ENCODE data around the gene KCNJ9. TPM values are rescaled to one million over a fixed set of nuclear protein-coding genes. Genes with fewer than 3 reads are reported as not detected.

The KCNJ9 gene
- total RNA-seq, 1 experiment from 2014 or later = 0.09 TPM

- no peak for TF ChIP-seq AFF4 (CRISPR knock-in tag; IDR thresholded peaks at IDR 0.05; ENCODE audit: borderline replicate concordance)
- no peak for TF ChIP-seq ZNF396 (CRISPR knock-in tag; IDR thresholded peaks at IDR 0.05; ENCODE audit: borderline replicate concordance)
- no peak for TF ChIP-seq NFATC4 (CRISPR knock-in tag; IDR thresholded peaks at IDR 0.05)
- no peak for TF ChIP-seq ATF3 (CRISPR knock-in tag; conservative IDR thresholded peaks at IDR 0.05)
- no peak for TF ChIP-seq ERG (CRISPR knock-in tag; IDR thresholded peaks at IDR 0.05)
- TF ChIP-seq KAT7 (CRISPR knock-in tag; IDR thresholded peaks at IDR 0.05; ENCODE audit: borderline replicate concordance) = no peak
Observed at GRCh38 chr1:160090760-160091159, 9.4 kb downstream of the KCNJ9 start (continued).

- H3K27ac Mint-ChIP-seq = no peak overlapping the region
- CTCF ChIA-PET = interaction anchor here (8.1 kb wide), 1 partner anchor 161 kb away, joined by 62 read pairs; no protein-coding TSS in a partner anchor
- TF ChIP-seq FOXP4 (CRISPR knock-in tag; IDR thresholded peaks at IDR 0.05) (no peak), USF2 (CRISPR knock-in tag; IDR thresholded peaks at IDR 0.05) (no peak), ESRRA (CRISPR knock-in tag; IDR thresholded peaks at IDR 0.05; ENCODE audit: borderline replicate concordance) (no peak), ARID4B (CRISPR knock-in tag; IDR thresholded peaks at IDR 0.05; ENCODE audit: borderline replicate concordance) (no peak), FOXP1 (CRISPR knock-in tag; IDR thresholded peaks at IDR 0.05; ENCODE audit: borderline replicate concordance) (no peak), KAT7 (CRISPR knock-in tag; IDR thresholded peaks at IDR 0.05; ENCODE audit: borderline replicate concordance) (no peak), AR (CRISPR knock-in tag; IDR thresholded peaks at IDR 0.05) (no peak), HMGXB4 (CRISPR knock-in tag; IDR thresholded peaks at IDR 0.05) (no peak), MLX (CRISPR knock-in tag; IDR thresholded peaks at IDR 0.05) (no peak), NR3C1 (CRISPR knock-in tag; conservative IDR thresholded peaks at IDR 0.05; ENCODE audit: low read depth) (no peak)
Observed at GRCh38 chr1:160091666-160092223, 10.4 kb downstream of the KCNJ9 start.

More at GRCh38 chr1:160091666-160092223, 10.4 kb downstream of the KCNJ9 start:
- no peak for DNase-seq (ENCODE audit: low spot score)
- Mint-ChIP-seq H3K9me3 (no peaks in the 10 kb centered on the region), H3K4me3 (no peak overlapping the region), H3K27me3 (ENCODE audit: low read depth) (no peaks in the 10 kb centered on the region; the same call in 1 of the 2 replicates), H3K4me1 (peaks cover 32% of the 10 kb centered on the region), H3K36me3 (peaks cover 22% of the 10 kb centered on the region)
- no peak for ATAC-seq
- POLR2A ChIA-PET = interaction anchor here (0.6 kb wide), 1 partner anchor 14 kb away, joined by 3 read pairs; no protein-coding TSS in a partner anchor
